HEK293 (cell line): ENCODE data around the gene KIF26B.

Experiments used
- BCL6B ChIP-seq: fragments of 450-650 bp; formaldehyde crosslinking; IDR thresholded peaks from 2 replicates; pipeline ENCODE4 v1.5.1; 2017; ENCODE audit warnings: missing biosample characterization, missing genetic modification characterization
- YY2 ChIP-seq: fragments of 450-650 bp; formaldehyde crosslinking; IDR thresholded peaks from 2 replicates; pipeline ENCODE4 v1.5.1; 2016; ENCODE audit warnings: missing biosample characterization, missing genetic modification characterization
- ZBTB10 ChIP-seq: fragments of 450-650 bp; formaldehyde crosslinking; IDR thresholded peaks from 2 replicates; pipeline ENCODE4 v1.5.1; 2016; ENCODE audit warnings: missing biosample characterization, missing genetic modification characterization
- ZNF133 ChIP-seq: fragments of 450-650 bp; formaldehyde crosslinking; IDR thresholded peaks from 2 replicates; pipeline ENCODE4 v1.5.1; 2016; ENCODE audit warnings: missing biosample characterization, missing genetic modification characterization
- ZNF311 ChIP-seq: fragments of 450-650 bp; formaldehyde crosslinking; IDR thresholded peaks from 2 replicates; pipeline ENCODE4 v1.5.1; 2017; ENCODE audit warnings: missing biosample characterization, missing genetic modification characterization, borderline replicate concordance
- TF ChIP-seq, protein P1 (sequence below): fragments of 450-650 bp; formaldehyde crosslinking; IDR thresholded peaks from 2 replicates; pipeline ENCODE4 v1.5.1; 2016; ENCODE audit warnings: missing biosample characterization, missing genetic modification characterization
- TF ChIP-seq, protein P2 (sequence below): fragments of 450-650 bp; formaldehyde crosslinking; IDR thresholded peaks from 2 replicates; pipeline ENCODE4 v1.5.1; 2016; ENCODE audit warnings: missing biosample characterization, missing genetic modification characterization, low read depth

- TF ChIP-seq, protein P1, sequence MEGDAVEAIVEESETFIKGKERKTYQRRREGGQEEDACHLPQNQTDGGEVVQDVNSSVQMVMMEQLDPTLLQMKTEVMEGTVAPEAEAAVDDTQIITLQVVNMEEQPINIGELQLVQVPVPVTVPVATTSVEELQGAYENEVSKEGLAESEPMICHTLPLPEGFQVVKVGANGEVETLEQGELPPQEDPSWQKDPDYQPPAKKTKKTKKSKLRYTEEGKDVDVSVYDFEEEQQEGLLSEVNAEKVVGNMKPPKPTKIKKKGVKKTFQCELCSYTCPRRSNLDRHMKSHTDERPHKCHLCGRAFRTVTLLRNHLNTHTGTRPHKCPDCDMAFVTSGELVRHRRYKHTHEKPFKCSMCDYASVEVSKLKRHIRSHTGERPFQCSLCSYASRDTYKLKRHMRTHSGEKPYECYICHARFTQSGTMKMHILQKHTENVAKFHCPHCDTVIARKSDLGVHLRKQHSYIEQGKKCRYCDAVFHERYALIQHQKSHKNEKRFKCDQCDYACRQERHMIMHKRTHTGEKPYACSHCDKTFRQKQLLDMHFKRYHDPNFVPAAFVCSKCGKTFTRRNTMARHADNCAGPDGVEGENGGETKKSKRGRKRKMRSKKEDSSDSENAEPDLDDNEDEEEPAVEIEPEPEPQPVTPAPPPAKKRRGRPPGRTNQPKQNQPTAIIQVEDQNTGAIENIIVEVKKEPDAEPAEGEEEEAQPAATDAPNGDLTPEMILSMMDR (tag by site-specific recombination), result no peak
- TF ChIP-seq, protein P2, sequence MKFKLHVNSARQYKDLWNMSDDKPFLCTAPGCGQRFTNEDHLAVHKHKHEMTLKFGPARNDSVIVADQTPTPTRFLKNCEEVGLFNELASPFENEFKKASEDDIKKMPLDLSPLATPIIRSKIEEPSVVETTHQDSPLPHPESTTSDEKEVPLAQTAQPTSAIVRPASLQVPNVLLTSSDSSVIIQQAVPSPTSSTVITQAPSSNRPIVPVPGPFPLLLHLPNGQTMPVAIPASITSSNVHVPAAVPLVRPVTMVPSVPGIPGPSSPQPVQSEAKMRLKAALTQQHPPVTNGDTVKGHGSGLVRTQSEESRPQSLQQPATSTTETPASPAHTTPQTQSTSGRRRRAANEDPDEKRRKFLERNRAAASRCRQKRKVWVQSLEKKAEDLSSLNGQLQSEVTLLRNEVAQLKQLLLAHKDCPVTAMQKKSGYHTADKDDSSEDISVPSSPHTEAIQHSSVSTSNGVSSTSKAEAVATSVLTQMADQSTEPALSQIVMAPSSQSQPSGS (tag by site-specific recombination), result no peak
- TF ChIP-seq YY2 (no peak), ZNF311 (tag by site-specific recombination) (no peak), BCL6B (tag by site-specific recombination) (no peak), ZBTB10 (tag by site-specific recombination) (no peak), ZNF133 (tag by site-specific recombination) (no peak)
Measured at GRCh38 chr1:245606157-245606725, 451.5 kb downstream of the KIF26B start.
